AG08396 (cell line): ENCODE measurements around the gene ADK.
"Not testable (repeated sequence)": the region's sequence is repeated elsewhere in the genome, so short reads cannot be mapped to it uniquely, and the experiment has no call there.

ENCODE experiments used
- DNase-seq: peaks from one replicate; pipeline ENCODE4 v3.0.0; 2012; ENCODE audit warnings: low spot score, mixed read lengths

The ADK gene

GRCh38 chr10:74179111-74179710, 28.2 kb downstream of the ADK start:
- no peak for DNase-seq

- DNase-seq = no peak
Observed at GRCh38 chr10:74186678-74187077, 35.7 kb downstream of the ADK start.

GRCh38 chr10:74187237-74187636, 36.2 kb downstream of the ADK start:
- no peak for DNase-seq

GRCh38 chr10:74188617-74189016, 37.6 kb downstream of the ADK start:
- not testable (repeated sequence) for DNase-seq

GRCh38 chr10:74189999-74190421, 39.0 kb downstream of the ADK start:
- DNase-seq = peak; percentile 43

GRCh38 chr10:74190494-74190893, 39.5 kb downstream of the ADK start:
- peak; percentile 26 for DNase-seq

- DNase-seq = no peak
Observed at GRCh38 chr10:74194545-74194944, 43.5 kb downstream of the ADK start.

GRCh38 chr10:74194999-74195398, 44.0 kb downstream of the ADK start:
- DNase-seq = no peak

- no peak for DNase-seq
Observed at GRCh38 chr10:74199315-74199714, 48.3 kb downstream of the ADK start.

GRCh38 chr10:74202356-74202755, 51.3 kb downstream of the ADK start:
- DNase-seq = no peak

GRCh38 chr10:74206746-74207145, 55.7 kb downstream of the ADK start:
- no peak for DNase-seq

GRCh38 chr10:74207691-74208480, 56.9 kb downstream of the ADK start:
- DNase-seq = no peak

- no peak for DNase-seq
Observed at GRCh38 chr10:74208997-74209396, 58.0 kb downstream of the ADK start.

- no peak for DNase-seq
Observed at GRCh38 chr10:74213019-74213418, 62.0 kb downstream of the ADK start.

- peak; percentile 41 for DNase-seq
Observed at GRCh38 chr10:74213571-74214162, 62.6 kb downstream of the ADK start.

- DNase-seq = not testable (repeated sequence)
Observed at GRCh38 chr10:74217110-74217509, 66.1 kb downstream of the ADK start.

GRCh38 chr10:74222467-74222866, 71.4 kb downstream of the ADK start:
- not testable (repeated sequence) for DNase-seq

GRCh38 chr10:74223755-74224529, 72.9 kb downstream of the ADK start:
- peak; percentile 10 for DNase-seq

GRCh38 chr10:74227697-74228424, 76.8 kb downstream of the ADK start:
- peak; percentile 5 for DNase-seq

GRCh38 chr10:74231375-74231774, 80.4 kb downstream of the ADK start:
- DNase-seq = no peak

GRCh38 chr10:74233281-74233680, 82.3 kb downstream of the ADK start:
- DNase-seq = no peak

- peak; percentile 5 for DNase-seq
Observed at GRCh38 chr10:74234569-74234968, 83.5 kb downstream of the ADK start.
